Karpas-422 (cell line): ENCODE results near the gene CCL8. TPM values are rescaled to one million over a fixed set of nuclear protein-coding genes. Genes with fewer than 3 reads are reported as not detected.

Source experiments
- DNase-seq: peaks from one replicate; pipeline ENCODE4 v3.0.0-alpha.2; 2015
- H2AFZ ChIP-seq: fragments of 200-600 bp; sonication (generic); 2 replicates; pipeline ENCODE4 v1.6.1; 2014; ENCODE audit warnings: antibody characterized with exemption, low read length, mixed read lengths
- H3K27ac ChIP-seq: fragments of 200-600 bp; sonication (generic); 2 replicates; pipeline ENCODE4 v1.5.1; 2014; ENCODE audit warnings: mild to moderate bottlenecking, low read length, moderate library complexity
- H3K27me3 ChIP-seq: fragments of 200-600 bp; sonication (generic); 2 replicates; pipeline ENCODE4 v1.6.1; 2014; ENCODE audit warnings: low read length, mixed read lengths
- H3K36me3 ChIP-seq: fragments of 200-600 bp; sonication (generic); 2 replicates; pipeline ENCODE4 v1.6.1; 2014; ENCODE audit warnings: low read length, mixed read lengths; ENCODE audit not compliant: insufficient read depth
- H3K4me1 ChIP-seq: fragments of 200-600 bp; sonication (generic); 2 replicates; pipeline ENCODE4 v1.6.1; 2014; ENCODE audit warnings: mild to moderate bottlenecking, low read length, mixed read lengths
- H3K4me2 ChIP-seq: fragments of 200-600 bp; sonication (generic); 2 replicates; pipeline ENCODE4 v1.6.1; 2014; ENCODE audit warnings: low read length, low read depth, mild to moderate bottlenecking; ENCODE audit not compliant: poor library complexity, severe bottlenecking
- H3K4me3 ChIP-seq: fragments of 200-600 bp; sonication (generic); 2 replicates; pipeline ENCODE4 v1.5.1; 2014; ENCODE audit warnings: mild to moderate bottlenecking, antibody characterized with exemption, low read length, mixed read lengths
- H3K79me2 ChIP-seq: fragments of 200-600 bp; sonication (generic); 2 replicates; pipeline ENCODE4 v1.6.1; 2014; ENCODE audit warnings: mild to moderate bottlenecking, low read length, mixed read lengths
- H3K9ac ChIP-seq: fragments of 200-600 bp; sonication (generic); 2 replicates; pipeline ENCODE4 v1.6.0; 2014; ENCODE audit warnings: low read length
- H3K9me2 ChIP-seq: fragments of 200-600 bp; sonication (generic), shearing (Covaris generic); replicated peaks from 2 replicates; pipeline ENCODE4 v1.6.0; 2014; ENCODE audit warnings: mild to moderate bottlenecking, low read length, moderate library complexity; ENCODE audit not compliant: insufficient read depth
- H3K9me3 ChIP-seq: fragments of 300-700, 200-600 bp; sonication (generic); 2 replicates; pipeline ENCODE4 v1.6.1; 2014; ENCODE audit warnings: low read length, mixed read lengths
- H4K20me1 ChIP-seq: fragments of 200-600 bp; sonication (generic); 2 replicates; pipeline ENCODE4 v1.6.1; 2014; ENCODE audit warnings: mild to moderate bottlenecking, antibody characterized with exemption, low read length, low read depth; ENCODE audit not compliant: insufficient read depth
- total RNA-seq: library from RNA; depleted of rRNA; stranded (reverse); fragments of >200 nt; shearing (Covaris generic); gene quantifications from 2 replicates; pipeline ENCODE4 v1.2.3, GENCODE V29; 2014; ENCODE audit warnings: low replicate concordance

CCL8 gene
- total RNA-seq, 1 experiment from 2014 or later = not detected

DNA sequence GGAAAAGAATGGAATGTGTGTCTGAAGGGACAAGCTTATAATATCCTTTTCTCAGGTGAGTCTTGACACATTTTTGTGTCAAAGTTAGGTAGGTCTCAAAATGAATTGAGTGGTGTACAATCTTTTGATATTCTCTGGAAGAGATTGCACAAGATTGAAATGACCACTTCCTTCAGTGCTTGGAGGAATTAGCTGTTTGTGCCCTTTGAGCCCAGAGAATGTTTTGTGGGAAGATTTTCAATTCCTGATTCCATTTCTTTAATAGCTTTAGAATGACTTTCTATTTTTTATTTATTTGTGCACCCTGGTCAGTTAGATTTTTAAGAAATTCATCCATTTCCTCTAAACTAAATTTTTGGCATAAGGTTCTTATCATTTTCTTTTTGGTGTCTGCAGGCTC is 35.4 kb downstream of the CCL8 start:
- Histone ChIP-seq H3K4me1 (no peaks in the 10 kb centered on the region), H3K79me2 (no peaks in the 10 kb centered on the region), H3K4me2 (no peak overlapping the region), H4K20me1 (no peaks in the 10 kb centered on the region), H2AFZ (no peak overlapping the region), H3K36me3 (no peaks in the 10 kb centered on the region), H3K9me3 (no peaks in the 10 kb centered on the region), H3K9ac (no peak overlapping the region), H3K27me3 (no peaks in the 10 kb centered on the region), H3K4me3 (no peak overlapping the region), H3K27ac (no peak overlapping the region), H3K9me2 (no peaks in the 10 kb centered on the region)
- DNase-seq = no peak

DNA sequence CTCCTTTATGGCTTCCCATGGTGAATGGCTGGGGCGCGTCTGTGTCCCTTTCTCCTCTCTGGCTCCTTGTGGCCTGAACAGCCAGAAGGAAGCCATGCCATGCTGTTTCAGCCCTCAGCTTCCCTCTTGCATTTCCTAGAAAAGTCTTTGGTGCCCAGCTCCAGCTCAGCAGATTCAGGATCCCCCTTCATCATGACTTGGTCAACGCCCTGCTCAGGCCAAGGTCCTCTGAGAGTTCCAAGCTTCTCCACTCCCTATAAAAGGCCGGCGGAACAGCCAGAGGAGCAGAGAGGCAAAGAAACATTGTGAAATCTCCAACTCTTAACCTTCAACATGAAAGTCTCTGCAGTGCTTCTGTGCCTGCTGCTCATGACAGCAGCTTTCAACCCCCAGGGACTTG is 37.0 kb downstream of the CCL8 start, which contains the start of gene CCL13:
CCL13 (plus strand) TSS at position 287 of the 400 bp plus-strand sequence; CDS start at position 334, 47 bp downstream.
- H4K20me1 ChIP-seq = no peaks in the 10 kb centered on the region
- no peak within 1 kb of the TSS for H3K4me3 ChIP-seq

DNA sequence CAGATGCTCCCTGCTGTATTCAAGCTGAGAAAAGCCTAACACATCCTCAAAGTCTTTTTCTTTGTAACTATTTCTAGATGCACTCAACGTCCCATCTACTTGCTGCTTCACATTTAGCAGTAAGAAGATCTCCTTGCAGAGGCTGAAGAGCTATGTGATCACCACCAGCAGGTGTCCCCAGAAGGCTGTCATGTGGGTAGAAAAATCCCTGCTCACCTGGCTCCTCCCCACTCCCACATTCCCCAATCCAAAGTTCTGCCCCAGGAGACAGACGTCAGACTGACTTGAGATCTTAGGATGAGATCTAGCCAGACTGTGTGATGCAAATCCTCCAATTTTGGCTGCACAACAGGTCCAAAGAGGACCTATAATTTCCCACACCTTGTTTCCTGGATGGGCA is 38.2 kb downstream of the CCL8 start:
- Histone ChIP-seq H3K27ac (no peak overlapping the region), H3K79me2 (no peaks in the 10 kb centered on the region), H3K4me1 (no peaks in the 10 kb centered on the region), H2AFZ (no peak overlapping the region), H3K27me3 (no peaks in the 10 kb centered on the region), H3K9ac (no peak overlapping the region), H3K4me2 (no peak overlapping the region), H3K9me2 (no peaks in the 10 kb centered on the region), H3K4me3 (no peak overlapping the region), H3K36me3 (no peaks in the 10 kb centered on the region), H3K9me3 (no peaks in the 10 kb centered on the region), H4K20me1 (no peaks in the 10 kb centered on the region)
- DNase-seq = no peak

More for the DNA sequence above, 37.0 kb downstream of the CCL8 start, which contains the start of gene CCL13:
- DNase-seq = no peak
- Histone ChIP-seq H3K9me3 (no peaks in the 10 kb centered on the region), H3K4me1 (no peaks in the 10 kb centered on the region), H2AFZ (no peak within 1 kb of the TSS), H3K79me2 (no peaks in the 10 kb centered on the region), H3K36me3 (no peaks in the 10 kb centered on the region), H3K27me3 (no peaks in the 10 kb centered on the region), H3K9ac (no peak within 1 kb of the TSS), H3K9me2 (no peaks in the 10 kb centered on the region), H3K27ac (no peak within 1 kb of the TSS), H3K4me2 (no peak within 1 kb of the TSS)

DNA sequence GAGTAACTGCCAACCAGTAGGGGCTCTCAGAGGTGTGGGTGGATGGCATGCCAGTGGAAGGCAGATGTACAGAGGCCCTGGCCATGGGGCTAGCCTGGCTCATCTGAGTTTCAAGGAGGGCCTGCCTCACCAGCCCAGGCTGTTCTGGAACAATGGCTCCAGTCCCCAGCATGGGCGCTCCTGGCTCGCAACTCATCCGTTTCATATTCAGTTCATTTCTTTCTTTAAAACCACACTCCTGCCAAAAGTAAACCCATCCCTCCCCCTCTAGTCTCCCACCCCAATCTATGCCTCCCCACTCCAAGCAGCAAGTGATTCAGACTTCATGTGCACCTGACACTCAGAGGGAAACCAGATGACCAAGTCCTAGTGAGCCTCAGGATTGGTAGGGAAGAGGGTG is 39.4 kb downstream of the CCL8 start:
- Histone ChIP-seq H3K27me3 (no peaks in the 10 kb centered on the region), H3K4me1 (no peaks in the 10 kb centered on the region)

DNA sequence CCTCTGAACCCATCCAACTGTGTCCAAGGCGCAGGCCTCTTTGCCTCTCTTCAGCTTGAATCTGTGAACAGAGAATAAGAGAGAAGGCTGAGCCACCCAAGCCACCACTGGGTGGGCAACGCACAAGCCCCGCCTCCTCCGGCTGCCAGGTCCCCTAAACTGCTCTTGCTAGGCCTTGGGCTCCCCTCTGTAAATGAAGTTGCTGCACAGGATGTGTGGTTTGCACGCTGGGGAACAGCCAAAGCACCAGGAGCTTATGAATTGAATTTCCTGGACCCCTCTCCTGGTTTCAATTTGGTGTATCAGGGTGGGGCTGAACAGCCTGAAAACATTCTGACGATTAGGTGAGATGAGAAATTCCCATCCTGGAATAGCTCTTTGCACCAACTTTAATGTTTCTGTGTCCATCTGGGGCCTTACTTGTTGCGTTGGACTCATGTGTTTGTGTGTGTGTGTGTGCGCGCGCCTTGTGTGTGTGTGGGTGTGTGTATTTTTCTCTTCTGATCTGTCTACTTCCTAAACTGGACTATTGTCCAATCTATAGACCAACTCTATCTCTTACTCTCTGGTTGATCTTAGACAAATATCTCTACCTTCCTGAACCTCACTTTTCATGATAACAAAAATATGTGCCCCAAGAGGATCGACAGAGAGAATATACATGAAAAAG is 41.5 kb downstream of the CCL8 start:
- H4K20me1 ChIP-seq = no peaks in the 10 kb centered on the region
- H3K4me2 ChIP-seq = no peak overlapping the region
- no peaks in the 10 kb centered on the region for H3K27me3 ChIP-seq
- DNase-seq = no peak
- H2AFZ ChIP-seq = no peak overlapping the region
- H3K9me2 ChIP-seq = no peaks in the 10 kb centered on the region
- no peak overlapping the region for H3K9ac ChIP-seq
- no peaks in the 10 kb centered on the region for H3K36me3 ChIP-seq
- H3K27ac ChIP-seq = no peak overlapping the region
- H3K79me2 ChIP-seq = no peaks in the 10 kb centered on the region
- H3K4me1 ChIP-seq = no peaks in the 10 kb centered on the region
- no peaks in the 10 kb centered on the region for H3K9me3 ChIP-seq
- no peak overlapping the region for H3K4me3 ChIP-seq

More for the DNA sequence above, 39.4 kb downstream of the CCL8 start:
- Histone ChIP-seq H3K27ac (no peak overlapping the region), H3K4me3 (no peak overlapping the region), H3K36me3 (no peaks in the 10 kb centered on the region), H3K9ac (no peak overlapping the region), H2AFZ (no peak overlapping the region), H3K79me2 (no peaks in the 10 kb centered on the region), H3K4me2 (no peak overlapping the region), H4K20me1 (no peaks in the 10 kb centered on the region), H3K9me2 (no peaks in the 10 kb centered on the region), H3K9me3 (no peaks in the 10 kb centered on the region)
- no peak for DNase-seq

DNA sequence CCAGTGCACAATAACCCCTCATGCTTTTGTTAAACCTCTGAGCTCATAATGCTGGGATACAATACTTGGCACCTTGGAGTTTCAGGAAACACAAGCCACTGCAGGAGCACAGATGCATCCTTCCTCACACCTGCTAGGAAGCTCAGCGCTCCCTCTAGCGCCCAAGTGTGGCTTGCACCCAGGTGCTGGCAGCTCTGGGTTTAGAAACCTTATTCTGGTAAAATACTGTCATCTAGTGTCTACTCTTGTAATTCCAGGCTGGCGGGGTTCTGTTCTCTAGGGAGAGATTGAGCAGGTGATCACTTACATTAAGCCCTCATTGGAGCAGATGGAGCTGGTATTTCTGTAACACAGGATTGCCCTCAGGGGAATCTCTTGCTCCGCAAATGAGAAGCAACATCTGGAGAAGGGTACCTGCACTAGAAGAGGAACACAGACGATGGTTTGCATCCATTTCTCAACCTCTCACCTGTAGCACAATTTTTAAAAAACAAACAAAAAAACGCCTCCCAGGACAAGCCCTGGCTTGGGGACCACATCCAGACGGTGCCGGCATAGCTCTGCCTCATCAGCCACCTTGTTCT is 42.3 kb downstream of the CCL8 start:
- Histone ChIP-seq H3K4me2 (no peak overlapping the region), H3K27ac (no peak overlapping the region), H3K36me3 (no peaks in the 10 kb centered on the region), H3K4me3 (no peak overlapping the region), H3K9ac (no peak overlapping the region), H3K9me3 (no peaks in the 10 kb centered on the region), H3K9me2 (no peaks in the 10 kb centered on the region), H3K27me3 (no peaks in the 10 kb centered on the region), H3K4me1 (no peaks in the 10 kb centered on the region), H3K79me2 (no peaks in the 10 kb centered on the region), H2AFZ (no peak overlapping the region), H4K20me1 (no peaks in the 10 kb centered on the region)
- peak; percentile 94 for DNase-seq

DNA sequence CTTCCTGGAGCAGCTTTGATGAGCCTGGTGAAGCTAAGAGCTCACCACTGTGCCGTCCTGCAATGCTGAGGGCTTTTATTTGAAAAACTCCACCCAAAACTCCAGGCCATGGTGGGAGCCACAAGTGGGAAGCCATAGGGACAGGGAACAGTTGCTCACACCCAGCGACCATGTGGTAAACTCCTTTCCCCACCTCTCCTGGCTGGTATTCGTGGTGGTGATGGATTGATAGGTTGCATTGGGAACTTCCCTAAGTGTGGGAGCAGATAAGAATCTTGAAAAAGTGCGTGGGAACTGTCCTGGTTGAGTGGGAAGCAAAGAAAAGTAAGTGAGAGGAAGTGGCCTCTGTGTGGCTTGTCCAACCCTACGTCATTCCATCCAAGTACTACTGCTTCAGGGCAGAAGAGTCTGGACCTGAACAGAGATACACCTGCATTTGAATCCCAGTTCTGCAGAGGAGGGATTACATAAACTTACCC is 44.0 kb downstream of the CCL8 start, which contains the start of gene CCL1:
CCL1 (minus strand) TSS at position 51 of the 479 bp plus-strand sequence. CDS start 72 bp downstream, outside the sequence.
- Histone ChIP-seq H4K20me1 (no peaks in the 10 kb centered on the region), H3K27ac (no peak within 1 kb of the TSS), H3K79me2 (no peaks in the 10 kb centered on the region), H3K4me1 (no peaks in the 10 kb centered on the region), H3K36me3 (no peaks in the 10 kb centered on the region), H3K9ac (no peak within 1 kb of the TSS), H3K9me2 (no peaks in the 10 kb centered on the region), H3K27me3 (no peaks in the 10 kb centered on the region), H3K4me2 (no peak within 1 kb of the TSS), H3K4me3 (no peak within 1 kb of the TSS), H3K9me3 (no peaks in the 10 kb centered on the region), H2AFZ (no peak within 1 kb of the TSS)
- DNase-seq = no peak

DNA sequence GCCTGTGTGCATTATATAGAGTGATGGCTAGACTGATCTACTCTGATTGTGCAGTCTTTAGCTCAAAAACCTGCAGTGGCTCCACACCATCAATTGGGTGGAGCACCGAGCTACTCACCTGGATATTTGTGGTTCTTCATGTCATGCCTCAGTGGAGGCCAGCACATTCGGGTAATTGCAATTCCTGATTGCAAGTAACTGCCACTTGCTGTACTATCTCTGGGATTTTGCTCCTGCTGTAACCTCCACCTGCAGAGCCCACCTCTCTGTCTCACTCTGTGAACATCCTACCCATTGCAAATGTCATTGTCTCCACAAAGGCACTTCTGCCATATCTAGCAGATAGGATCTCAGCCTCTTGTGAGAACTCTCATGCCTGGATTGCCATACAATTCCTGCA is 45.5 kb downstream of the CCL8 start:
- no peaks in the 10 kb centered on the region for H3K9me3 ChIP-seq
- H3K36me3 ChIP-seq = no peaks in the 10 kb centered on the region
- no peaks in the 10 kb centered on the region for H3K27me3 ChIP-seq
- no peak overlapping the region for H3K9ac ChIP-seq
- DNase-seq = no peak
- H3K79me2 ChIP-seq = no peaks in the 10 kb centered on the region
- H3K9me2 ChIP-seq = no peaks in the 10 kb centered on the region
- H3K4me1 ChIP-seq = no peaks in the 10 kb centered on the region
- no peak overlapping the region for H3K4me3 ChIP-seq
- H4K20me1 ChIP-seq = no peaks in the 10 kb centered on the region
- no peak overlapping the region for H2AFZ ChIP-seq
- no peak overlapping the region for H3K4me2 ChIP-seq
- no peak overlapping the region for H3K27ac ChIP-seq
